Smooth muscle cell (in vitro differentiated cells): ENCODE results near the gene ZBTB44. TPM values are rescaled to one million over a fixed set of nuclear protein-coding genes. Genes with fewer than 3 reads are reported as not detected.

Experiments
- DNase-seq: peaks from one replicate; lab custom pipeline; 2025; ENCODE audit not compliant: unreplicated experiment; lab: John Stamatoyannopoulos, UW
- H2AFZ ChIP-seq: fragments of 200-600 bp; sonication (generic); 2 replicates; pipeline ENCODE4 v1.6.0; 2016; ENCODE audit warnings: antibody characterized with exemption, low read depth, mild to moderate bottlenecking
- H3F3A ChIP-seq: fragments of 200-600 bp; sonication (generic); 2 replicates; pipeline ENCODE4 v1.6.0; 2017; ENCODE audit warnings: antibody characterized with exemption, low read depth
- H3K27ac ChIP-seq: fragments of 200-600 bp; sonication (generic); 2 replicates; pipeline ENCODE4 v1.5.1; 2016; ENCODE audit warnings: low read depth, mild to moderate bottlenecking
- H3K27me3 ChIP-seq: fragments of 200-600 bp; sonication (generic); 2 replicates; pipeline ENCODE4 v1.6.1; 2016; ENCODE audit warnings: low read depth, mild to moderate bottlenecking
- H3K36me3 ChIP-seq: fragments of 200-600 bp; sonication (generic); 2 replicates; pipeline ENCODE4 v1.5.1; 2016; ENCODE audit warnings: low read depth
- H3K4me1 ChIP-seq: fragments of 200-600 bp; sonication (generic); 2 replicates; pipeline ENCODE4 v1.5.1; 2016; ENCODE audit warnings: low read depth
- H3K4me2 ChIP-seq: fragments of 200-600 bp; sonication (generic); 2 replicates; pipeline ENCODE4 v1.6.0; 2016; ENCODE audit warnings: mild to moderate bottlenecking
- H3K4me3 ChIP-seq: fragments of 200-600 bp; sonication (generic); 2 replicates; pipeline ENCODE4 v1.5.1; 2016; ENCODE audit warnings: mild to moderate bottlenecking
- H3K79me2 ChIP-seq: fragments of 200-600 bp; sonication (generic); 2 replicates; pipeline ENCODE4 v1.6.0; 2016; ENCODE audit warnings: low read depth, mild to moderate bottlenecking
- H3K9ac ChIP-seq: fragments of 200-600 bp; sonication (generic); 2 replicates; pipeline ENCODE4 v1.6.0; 2016; ENCODE audit warnings: low read depth
- H3K9me3 ChIP-seq: fragments of 200-600 bp; sonication (generic); replicated peaks from 2 replicates; pipeline ENCODE4 v1.5.1; 2016; ENCODE audit warnings: low read depth
- H4K20me1 ChIP-seq: fragments of 200-600 bp; sonication (generic); 2 replicates; pipeline ENCODE4 v1.6.0; 2016; ENCODE audit warnings: low read depth
- WGBS: methylation state at CpG from one replicate; pipeline ENCODE4 v1.1.7; 2016; ENCODE audit warnings: low lambda C conversion rate; 5-methylcytosine and 5-hydroxymethylcytosine counted together
- polyA plus RNA-seq: library from polyadenylated mRNA; unstranded; fragments of >200 nt; fragmentation: Nextera tagmentation; extraction: Ambion mirVana; gene quantifications from 2 replicates; pipeline ENCODE4 v1.2.1, GENCODE V29; 2016
- total RNA-seq: library from RNA; depleted of rRNA; stranded (reverse); fragments of >200 nt; gene quantifications from 2 replicates; pipeline ENCODE4 v1.2.3, GENCODE V29; 2014
- TF ChIP-seq, protein P1 (sequence below): fragments of 200-600 bp; sonication (generic); IDR thresholded peaks from 2 replicates; pipeline ENCODE4 v1.5.1; 2017; ENCODE audit warnings: borderline replicate concordance, mild to moderate bottlenecking, antibody characterized with exemption; ENCODE audit not compliant: insufficient read depth, poor library complexity, severe bottlenecking

ZBTB44 gene, protein sequence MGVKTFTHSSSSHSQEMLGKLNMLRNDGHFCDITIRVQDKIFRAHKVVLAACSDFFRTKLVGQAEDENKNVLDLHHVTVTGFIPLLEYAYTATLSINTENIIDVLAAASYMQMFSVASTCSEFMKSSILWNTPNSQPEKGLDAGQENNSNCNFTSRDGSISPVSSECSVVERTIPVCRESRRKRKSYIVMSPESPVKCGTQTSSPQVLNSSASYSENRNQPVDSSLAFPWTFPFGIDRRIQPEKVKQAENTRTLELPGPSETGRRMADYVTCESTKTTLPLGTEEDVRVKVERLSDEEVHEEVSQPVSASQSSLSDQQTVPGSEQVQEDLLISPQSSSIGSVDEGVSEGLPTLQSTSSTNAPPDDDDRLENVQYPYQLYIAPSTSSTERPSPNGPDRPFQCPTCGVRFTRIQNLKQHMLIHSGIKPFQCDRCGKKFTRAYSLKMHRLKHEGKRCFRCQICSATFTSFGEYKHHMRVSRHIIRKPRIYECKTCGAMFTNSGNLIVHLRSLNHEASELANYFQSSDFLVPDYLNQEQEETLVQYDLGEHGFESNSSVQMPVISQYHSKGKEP
- total RNA-seq (24.0 and 27.3 TPM in 2 replicates), polyA plus RNA-seq (2.3 and 5.4 TPM in 2 replicates)

DNA sequence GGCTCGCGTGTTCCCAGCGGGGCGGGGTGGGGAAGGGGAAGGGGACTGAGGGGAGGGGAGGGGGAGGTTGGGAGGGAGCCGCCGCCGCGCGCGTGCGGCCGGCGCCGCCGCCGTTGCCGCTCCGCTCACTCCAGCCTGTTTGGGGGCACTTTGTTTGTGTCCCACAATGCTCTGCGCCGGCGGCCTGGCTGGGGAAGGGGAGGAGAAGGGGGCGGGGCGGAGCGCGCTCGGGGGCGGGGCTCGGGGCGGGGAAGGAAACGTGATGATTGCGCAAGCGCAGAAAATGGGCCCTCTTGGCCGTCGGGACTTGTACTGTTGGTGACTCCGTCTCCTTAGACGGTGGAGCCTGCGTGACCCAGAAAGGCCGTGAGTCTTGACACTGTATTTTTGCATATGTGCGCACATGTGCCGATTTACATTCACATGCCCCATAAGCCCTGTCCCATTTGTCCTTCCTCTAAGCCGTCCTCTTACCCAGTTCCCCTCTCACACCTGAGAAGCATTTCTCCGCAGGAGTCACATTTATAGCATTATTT lies at the start of gene ZBTB44:
Gene ZBTB44, minus strand, starts transcription at position 168 of the 536 bp plus-strand sequence. CDS start 53,044 bp downstream, outside the sequence.
- WGBS = 7% methylated on average over 13 of the region's 42 CpGs

DNA sequence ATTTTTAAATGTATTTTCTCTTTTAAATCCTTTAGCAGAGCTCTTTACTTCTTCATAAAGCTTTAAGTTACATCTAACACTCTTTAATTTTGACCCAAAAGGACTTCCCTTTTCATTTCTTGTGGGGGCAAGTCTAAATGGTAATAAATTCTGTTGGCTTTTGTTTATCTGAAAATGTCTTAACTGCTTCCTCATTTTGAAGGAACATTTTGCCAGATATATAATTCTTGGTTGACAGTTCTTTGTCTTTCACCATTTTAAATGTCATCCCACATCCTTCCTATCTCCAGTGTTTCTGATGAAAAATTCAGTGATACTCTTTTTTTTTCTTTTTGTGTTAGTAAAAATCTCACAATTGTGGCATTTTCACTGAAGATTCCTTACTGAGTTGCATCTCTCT lies 44.7 kb upstream of the ZBTB44 start:
- TF ChIP-seq, protein P1, sequence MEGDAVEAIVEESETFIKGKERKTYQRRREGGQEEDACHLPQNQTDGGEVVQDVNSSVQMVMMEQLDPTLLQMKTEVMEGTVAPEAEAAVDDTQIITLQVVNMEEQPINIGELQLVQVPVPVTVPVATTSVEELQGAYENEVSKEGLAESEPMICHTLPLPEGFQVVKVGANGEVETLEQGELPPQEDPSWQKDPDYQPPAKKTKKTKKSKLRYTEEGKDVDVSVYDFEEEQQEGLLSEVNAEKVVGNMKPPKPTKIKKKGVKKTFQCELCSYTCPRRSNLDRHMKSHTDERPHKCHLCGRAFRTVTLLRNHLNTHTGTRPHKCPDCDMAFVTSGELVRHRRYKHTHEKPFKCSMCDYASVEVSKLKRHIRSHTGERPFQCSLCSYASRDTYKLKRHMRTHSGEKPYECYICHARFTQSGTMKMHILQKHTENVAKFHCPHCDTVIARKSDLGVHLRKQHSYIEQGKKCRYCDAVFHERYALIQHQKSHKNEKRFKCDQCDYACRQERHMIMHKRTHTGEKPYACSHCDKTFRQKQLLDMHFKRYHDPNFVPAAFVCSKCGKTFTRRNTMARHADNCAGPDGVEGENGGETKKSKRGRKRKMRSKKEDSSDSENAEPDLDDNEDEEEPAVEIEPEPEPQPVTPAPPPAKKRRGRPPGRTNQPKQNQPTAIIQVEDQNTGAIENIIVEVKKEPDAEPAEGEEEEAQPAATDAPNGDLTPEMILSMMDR = no peak
- Histone ChIP-seq H3K4me2 (no peak overlapping the region), H3K9me3 (no peaks in the 10 kb centered on the region), H3K79me2 (no peaks in the 10 kb centered on the region), H3F3A (no peaks in the 10 kb centered on the region), H3K4me3 (no peak overlapping the region), H2AFZ (no peak overlapping the region), H3K27ac (no peak overlapping the region), H3K36me3 (no peaks in the 10 kb centered on the region), H3K4me1 (no peaks in the 10 kb centered on the region), H3K27me3 (peaks cover 16% of the 10 kb centered on the region), H4K20me1 (no peaks in the 10 kb centered on the region), H3K9ac (no peak overlapping the region)
- DNase-seq = no peak

More for the DNA sequence above, at the start of gene ZBTB44:
- H4K20me1 ChIP-seq = peaks cover 36% of the 10 kb centered on the region
- H3K9me3 ChIP-seq = no peaks in the 10 kb centered on the region
- H3K79me2 ChIP-seq = peaks cover 39% of the 10 kb centered on the region
- peak within 1 kb of the TSS; percentile 92 for H2AFZ ChIP-seq
- DNase-seq = peak; percentile 76
- no peaks in the 10 kb centered on the region for H3K27me3 ChIP-seq
- TF ChIP-seq, protein P1 = no peak
- H3K36me3 ChIP-seq = no peaks in the 10 kb centered on the region
- H3F3A ChIP-seq = no peaks in the 10 kb centered on the region
- H3K27ac ChIP-seq = peak within 1 kb of the TSS; percentile 50
- peaks cover 18% of the 10 kb centered on the region for H3K4me1 ChIP-seq
- H3K4me2 ChIP-seq = peak within 1 kb of the TSS; percentile 97
- H3K4me3 ChIP-seq = peak within 1 kb of the TSS; percentile 85
- H3K9ac ChIP-seq = peak within 1 kb of the TSS; percentile 80

DNA sequence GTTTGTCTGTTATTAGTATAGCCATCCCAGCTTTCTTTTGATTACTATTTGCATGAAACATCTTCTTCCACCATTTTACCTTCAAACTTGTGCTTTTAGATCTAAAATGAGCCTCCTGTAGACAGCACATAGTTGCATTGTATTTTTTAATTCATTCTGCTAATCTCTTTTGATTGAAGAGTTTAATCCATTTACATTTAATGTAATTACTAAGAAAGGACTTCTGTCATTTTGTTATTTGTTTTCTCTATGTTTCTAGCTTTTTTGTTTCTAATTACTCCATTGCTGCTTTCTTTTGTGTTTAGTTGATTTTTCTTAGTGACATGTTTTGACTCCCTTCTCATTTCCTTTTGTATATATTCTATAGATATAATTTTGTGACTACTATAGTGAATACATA lies 43.7 kb upstream of the ZBTB44 start:
- Histone ChIP-seq H3K4me3 (no peak overlapping the region), H3K4me2 (no peak overlapping the region), H3K9me3 (no peaks in the 10 kb centered on the region), H3K27me3 (peaks cover 6% of the 10 kb centered on the region), H3K79me2 (no peaks in the 10 kb centered on the region), H3K9ac (no peak overlapping the region), H3K4me1 (no peaks in the 10 kb centered on the region), H3K27ac (no peak overlapping the region), H2AFZ (no peak overlapping the region), H3K36me3 (no peaks in the 10 kb centered on the region), H3F3A (no peaks in the 10 kb centered on the region), H4K20me1 (no peaks in the 10 kb centered on the region)
- DNase-seq = no peak
- TF ChIP-seq, protein P1 = no peak
